Loucy (cell line): Measurements from ENCODE around the gene FIGN.

Experiments used
- H2AFZ ChIP-seq: fragments of 200-600 bp; sonication (generic); 2 replicates; pipeline ENCODE4 v1.6.0; 2016; ENCODE audit warnings: antibody characterized with exemption, mild to moderate bottlenecking, low read length, moderate library complexity
- H3F3A ChIP-seq: fragments of 200-600 bp; 2 replicates; pipeline ENCODE4 v1.6.0; 2016; ENCODE audit warnings: antibody characterized with exemption, low read depth, mild to moderate bottlenecking
- H3K27me3 ChIP-seq: fragments of 200-600 bp; sonication (generic); 2 replicates; pipeline ENCODE4 v1.6.1; 2014; ENCODE audit warnings: low read length, mild to moderate bottlenecking; ENCODE audit not compliant: insufficient read depth, poor library complexity, severe bottlenecking
- H3K36me3 ChIP-seq: fragments of 200-600 bp; sonication (generic); 2 replicates; pipeline ENCODE4 v1.6.1; 2016; ENCODE audit warnings: low read length; ENCODE audit not compliant: insufficient read depth
- H3K4me1 ChIP-seq: fragments of 200-600 bp; sonication (generic); 2 replicates; pipeline ENCODE4 v1.5.1; 2014; ENCODE audit warnings: low read length, mild to moderate bottlenecking; ENCODE audit not compliant: insufficient read depth, poor library complexity, severe bottlenecking
- H3K4me2 ChIP-seq: fragments of 200-600 bp; sonication (generic); 2 replicates; pipeline ENCODE4 v1.6.0; 2014; ENCODE audit warnings: antibody characterized with exemption, low read length, low read depth, mild to moderate bottlenecking; ENCODE audit not compliant: poor library complexity, severe bottlenecking
- H3K4me3 ChIP-seq: fragments of 200-600 bp; sonication (generic); 2 replicates; pipeline ENCODE4 v1.5.1; 2014; ENCODE audit warnings: low read length, mild to moderate bottlenecking, mixed read lengths; ENCODE audit not compliant: poor library complexity, severe bottlenecking
- H3K79me2 ChIP-seq: fragments of 200-600 bp; sonication (generic); 2 replicates; pipeline ENCODE4 v1.6.1; 2014; ENCODE audit warnings: low read length; ENCODE audit not compliant: insufficient read depth
- H3K9ac ChIP-seq: fragments of 200-600 bp; sonication (generic); 2 replicates; pipeline ENCODE4 v1.6.0; 2014; ENCODE audit warnings: mild to moderate bottlenecking, low read depth, low read length, moderate library complexity; ENCODE audit not compliant: poor library complexity, severe bottlenecking
- H3K9me2 ChIP-seq: fragments of 200-600 bp; sonication (generic); replicated peaks from 2 replicates; pipeline ENCODE4 v1.6.1; 2016; ENCODE audit warnings: low read depth, low read length, mixed read lengths
- H3K9me3 ChIP-seq: fragments of 200-600 bp; sonication (generic); 2 replicates; pipeline ENCODE4 v1.6.1; 2014; ENCODE audit warnings: mild to moderate bottlenecking, antibody characterized with exemption, low read length, low read depth; ENCODE audit not compliant: insufficient read depth
- H4K20me1 ChIP-seq: fragments of 200-600 bp; sonication (generic); 2 replicates; pipeline ENCODE4 v1.6.0; 2014; ENCODE audit warnings: antibody characterized with exemption, low read length, mild to moderate bottlenecking; ENCODE audit not compliant: insufficient read depth, poor library complexity, severe bottlenecking
- EZH2phosphoT487 ChIP-seq: fragments of 200-600 bp; IDR thresholded peaks from 2 replicates; pipeline ENCODE4 v1.6.1; 2018; ENCODE audit warnings: antibody characterized with exemption, mild to moderate bottlenecking, moderate library complexity, borderline replicate concordance
- TF ChIP-seq, protein P1 (sequence below): fragments of 200-600 bp; sonication (generic); conservative IDR thresholded peaks from 2 replicates; pipeline ENCODE4 v1.5.1; 2014; ENCODE audit warnings: mild to moderate bottlenecking, antibody characterized with exemption, low read length

Gene FIGN

DNA sequence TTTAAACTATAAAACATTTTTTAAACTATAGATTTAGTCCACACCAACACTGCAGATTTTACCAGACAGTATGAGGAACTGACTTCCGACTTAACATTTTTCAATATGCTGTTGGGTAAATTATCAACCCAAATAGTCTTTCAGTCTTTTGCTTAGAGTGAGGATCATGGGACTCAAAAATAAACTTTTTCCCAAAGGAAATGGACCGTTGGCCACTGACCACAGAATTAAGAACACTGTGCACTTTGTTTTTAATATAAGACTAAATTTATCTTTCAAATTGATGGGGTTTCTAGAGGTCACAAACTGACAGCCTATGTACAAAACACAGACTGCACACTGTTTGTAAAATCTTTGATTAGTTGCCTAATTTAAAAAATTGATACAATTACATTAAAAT lies 44.9 kb downstream of the FIGN start:
- Histone ChIP-seq H3K27me3 (no peaks in the 10 kb centered on the region), H3K4me3 (no peak overlapping the region), H3K9me3 (no peaks in the 10 kb centered on the region), H3K4me1 (no peaks in the 10 kb centered on the region), H3K4me2 (no peak overlapping the region), H3F3A (no peaks in the 10 kb centered on the region), H2AFZ (no peak overlapping the region), H4K20me1 (no peaks in the 10 kb centered on the region), H3K9ac (no peak overlapping the region), H3K9me2 (no peaks in the 10 kb centered on the region), H3K79me2 (no peaks in the 10 kb centered on the region), H3K36me3 (no peaks in the 10 kb centered on the region)
- TF ChIP-seq, protein P1, sequence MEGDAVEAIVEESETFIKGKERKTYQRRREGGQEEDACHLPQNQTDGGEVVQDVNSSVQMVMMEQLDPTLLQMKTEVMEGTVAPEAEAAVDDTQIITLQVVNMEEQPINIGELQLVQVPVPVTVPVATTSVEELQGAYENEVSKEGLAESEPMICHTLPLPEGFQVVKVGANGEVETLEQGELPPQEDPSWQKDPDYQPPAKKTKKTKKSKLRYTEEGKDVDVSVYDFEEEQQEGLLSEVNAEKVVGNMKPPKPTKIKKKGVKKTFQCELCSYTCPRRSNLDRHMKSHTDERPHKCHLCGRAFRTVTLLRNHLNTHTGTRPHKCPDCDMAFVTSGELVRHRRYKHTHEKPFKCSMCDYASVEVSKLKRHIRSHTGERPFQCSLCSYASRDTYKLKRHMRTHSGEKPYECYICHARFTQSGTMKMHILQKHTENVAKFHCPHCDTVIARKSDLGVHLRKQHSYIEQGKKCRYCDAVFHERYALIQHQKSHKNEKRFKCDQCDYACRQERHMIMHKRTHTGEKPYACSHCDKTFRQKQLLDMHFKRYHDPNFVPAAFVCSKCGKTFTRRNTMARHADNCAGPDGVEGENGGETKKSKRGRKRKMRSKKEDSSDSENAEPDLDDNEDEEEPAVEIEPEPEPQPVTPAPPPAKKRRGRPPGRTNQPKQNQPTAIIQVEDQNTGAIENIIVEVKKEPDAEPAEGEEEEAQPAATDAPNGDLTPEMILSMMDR, result no peak
- no peak for TF ChIP-seq EZH2phosphoT487

DNA sequence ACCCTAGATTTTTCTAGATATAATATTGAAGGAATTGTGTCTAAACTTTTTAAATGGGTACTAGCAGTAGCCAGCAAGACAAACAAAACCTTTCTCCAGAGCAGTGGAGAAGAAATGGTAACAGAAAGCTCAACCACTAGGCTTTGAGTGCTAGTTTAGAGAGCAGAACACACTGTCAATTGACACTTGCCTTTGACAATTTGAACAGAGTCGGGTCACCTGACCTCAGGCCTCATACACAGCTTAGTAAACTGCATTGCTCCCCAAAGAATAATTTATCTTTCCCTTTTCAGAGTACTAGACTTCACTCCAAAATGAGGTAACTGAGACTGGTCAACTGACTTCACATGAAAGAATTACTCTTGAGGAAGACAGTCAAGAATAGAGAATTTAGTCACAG lies 48.6 kb downstream of the FIGN start:
- H3K36me3 ChIP-seq, result no peaks in the 10 kb centered on the region
- H2AFZ ChIP-seq, result no peak overlapping the region
- H3F3A ChIP-seq, result no peaks in the 10 kb centered on the region
- no peaks in the 10 kb centered on the region for H3K9me3 ChIP-seq
- H3K27me3 ChIP-seq, result no peaks in the 10 kb centered on the region
- no peak overlapping the region for H3K4me3 ChIP-seq
- no peaks in the 10 kb centered on the region for H3K4me1 ChIP-seq
- H3K4me2 ChIP-seq, result no peak overlapping the region
- H3K79me2 ChIP-seq, result no peaks in the 10 kb centered on the region
- H3K9ac ChIP-seq, result no peak overlapping the region
- no peaks in the 10 kb centered on the region for H3K9me2 ChIP-seq
- no peaks in the 10 kb centered on the region for H4K20me1 ChIP-seq
- TF ChIP-seq, protein P1, result no peak
- TF ChIP-seq EZH2phosphoT487, result no peak

DNA sequence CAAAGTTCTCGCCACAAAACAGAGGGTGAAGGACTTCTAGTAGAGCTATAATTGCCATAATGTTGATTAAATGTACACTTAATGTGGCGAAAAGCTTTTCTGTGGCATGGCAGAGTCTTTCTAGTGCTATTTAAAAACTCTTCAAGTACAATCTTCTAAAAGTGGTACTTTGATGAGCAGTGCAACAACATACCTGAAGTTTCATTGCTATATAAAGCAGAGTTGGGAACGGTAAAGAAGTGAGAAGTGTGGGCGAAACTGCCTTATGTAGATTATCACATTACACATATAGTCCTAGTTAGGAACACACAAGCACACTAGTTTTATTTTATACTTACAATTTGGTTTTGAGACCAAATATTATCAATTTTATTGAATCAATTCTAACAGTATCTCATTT lies 49.5 kb downstream of the FIGN start:
- no peaks in the 10 kb centered on the region for H4K20me1 ChIP-seq
- no peaks in the 10 kb centered on the region for H3K9me3 ChIP-seq
- no peak overlapping the region for H3K4me3 ChIP-seq
- H3K4me1 ChIP-seq, result no peaks in the 10 kb centered on the region
- H2AFZ ChIP-seq, result no peak overlapping the region
- H3K79me2 ChIP-seq, result no peaks in the 10 kb centered on the region
- TF ChIP-seq EZH2phosphoT487, result no peak
- TF ChIP-seq, protein P1, result no peak
- no peaks in the 10 kb centered on the region for H3K9me2 ChIP-seq
- no peak overlapping the region for H3K4me2 ChIP-seq
- no peaks in the 10 kb centered on the region for H3F3A ChIP-seq
- H3K36me3 ChIP-seq, result no peaks in the 10 kb centered on the region
- no peaks in the 10 kb centered on the region for H3K27me3 ChIP-seq
- H3K9ac ChIP-seq, result no peak overlapping the region
